SU-DHL-6 (cell line): ENCODE data around the gene SYT4.

Source experiments
- H2AFZ ChIP-seq: fragments of 200-600 bp; sonication (generic); 2 replicates; pipeline ENCODE4 v1.6.1; 2014; ENCODE audit warnings: low read depth, mild to moderate bottlenecking, moderate library complexity, mixed read lengths, antibody characterized with exemption, low read length; ENCODE audit not compliant: severe bottlenecking
- H3F3A ChIP-seq: fragments of 200-600 bp; shearing (Covaris generic); 2 replicates; pipeline ENCODE4 v1.6.0; 2016; ENCODE audit warnings: antibody characterized with exemption, mild to moderate bottlenecking; ENCODE audit not compliant: insufficient read depth
- H3K27ac ChIP-seq: fragments of 200-600 bp; sonication (generic); 2 replicates; pipeline ENCODE4 v1.5.1; 2016; ENCODE audit warnings: low read depth, mild to moderate bottlenecking, low read length, moderate library complexity, mixed read lengths
- H3K27me3 ChIP-seq: fragments of 200-600 bp; sonication (generic), shearing (Covaris generic); 2 replicates; pipeline ENCODE4 v1.6.0; 2014; ENCODE audit warnings: mild to moderate bottlenecking, low read length
- H3K36me3 ChIP-seq: fragments of 200-600 bp; sonication (generic); 2 replicates; pipeline ENCODE4 v1.6.1; 2014; ENCODE audit warnings: mild to moderate bottlenecking, low read length, mixed read lengths
- H3K4me2 ChIP-seq: fragments of 300-600, 200-600 bp; shearing (Covaris generic), sonication (generic); 2 replicates; pipeline ENCODE4 v1.6.0; 2014; ENCODE audit warnings: low read length, low read depth, mild to moderate bottlenecking; ENCODE audit not compliant: poor library complexity, severe bottlenecking
- H3K4me3 ChIP-seq: fragments of 200-600 bp; sonication (generic); 2 replicates; pipeline ENCODE4 v1.5.1; 2014; ENCODE audit warnings: antibody characterized with exemption, low read length, mild to moderate bottlenecking, mixed read lengths; ENCODE audit not compliant: insufficient read depth, poor library complexity, severe bottlenecking
- H3K79me2 ChIP-seq: fragments of 200-600 bp; sonication (generic); 2 replicates; pipeline ENCODE4 v1.6.1; 2014; ENCODE audit warnings: mild to moderate bottlenecking, low read length, moderate library complexity; ENCODE audit not compliant: insufficient read depth
- H3K9ac ChIP-seq: fragments of 200-600 bp; sonication (generic); 2 replicates; pipeline ENCODE4 v1.7.0; 2014; ENCODE audit warnings: mild to moderate bottlenecking, low read length
- H3K9me2 ChIP-seq: fragments of 200-600 bp; sonication (generic); replicated peaks from 2 replicates; pipeline ENCODE4 v1.6.1; 2014; ENCODE audit warnings: low read length; ENCODE audit not compliant: insufficient read depth
- H3K9me3 ChIP-seq: fragments of 200-600 bp; sonication (generic); 2 replicates; pipeline ENCODE4 v1.6.1; 2014; ENCODE audit warnings: low read length, mixed read lengths; ENCODE audit not compliant: insufficient read depth
- H4K20me1 ChIP-seq: fragments of 200-600 bp; sonication (generic); 2 replicates; pipeline ENCODE4 v1.6.1; 2014; ENCODE audit warnings: low read depth, mild to moderate bottlenecking, antibody characterized with exemption, low read length, moderate library complexity, mixed read lengths
- CTCF ChIP-seq: fragments of 200-600 bp; sonication (generic); IDR thresholded peaks from one replicate; pipeline ENCODE4 v1.5.1; 2017; ENCODE audit warnings: antibody characterized with exemption, mild to moderate bottlenecking, low read length, moderate library complexity; ENCODE audit not compliant: insufficient read depth, poor library complexity, severe bottlenecking
- EZH2phosphoT487 ChIP-seq: fragments of 200-600 bp; sonication (generic), shearing (Covaris generic); conservative IDR thresholded peaks from 2 replicates; pipeline ENCODE4 v1.6.1; 2018; ENCODE audit warnings: mild to moderate bottlenecking, antibody characterized with exemption, low read length, moderate library complexity, mixed read lengths

SYT4 gene

GRCh38 chr18:43271593-43272432, 5.5 kb downstream of the SYT4 start:
- Histone ChIP-seq H3F3A (no peaks in the 10 kb centered on the region), H3K9ac (no peak overlapping the region), H3K27me3 (no peaks in the 10 kb centered on the region), H3K9me2 (no peaks in the 10 kb centered on the region), H4K20me1 (no peaks in the 10 kb centered on the region), H3K9me3 (no peaks in the 10 kb centered on the region), H3K4me2 (no peak overlapping the region), H3K4me3 (no peak overlapping the region), H2AFZ (no peak overlapping the region), H3K36me3 (no peaks in the 10 kb centered on the region), H3K79me2 (no peaks in the 10 kb centered on the region), H3K27ac (no peak overlapping the region)
- TF ChIP-seq CTCF (peak; percentile 76), EZH2phosphoT487 (no peak)

- Histone ChIP-seq H3F3A (no peaks in the 10 kb centered on the region), H3K4me3 (no peak overlapping the region), H3K9me3 (no peaks in the 10 kb centered on the region), H4K20me1 (no peaks in the 10 kb centered on the region), H3K4me2 (no peak overlapping the region), H2AFZ (no peak overlapping the region), H3K36me3 (no peaks in the 10 kb centered on the region), H3K79me2 (no peaks in the 10 kb centered on the region), H3K9ac (no peak overlapping the region), H3K27ac (no peak overlapping the region), H3K9me2 (no peaks in the 10 kb centered on the region), H3K27me3 (no peaks in the 10 kb centered on the region)
- TF ChIP-seq EZH2phosphoT487 (no peak), CTCF (no peak)
Observed at GRCh38 chr18:43267818-43268217, 9.5 kb downstream of the SYT4 start.

- Histone ChIP-seq H3K4me3 (no peak overlapping the region), H3K27me3 (no peaks in the 10 kb centered on the region), H3K9me2 (no peaks in the 10 kb centered on the region), H3K27ac (no peak overlapping the region), H3F3A (no peaks in the 10 kb centered on the region), H3K9ac (no peak overlapping the region), H3K9me3 (no peaks in the 10 kb centered on the region), H2AFZ (no peak overlapping the region), H3K79me2 (no peaks in the 10 kb centered on the region), H3K36me3 (no peaks in the 10 kb centered on the region), H3K4me2 (no peak overlapping the region), H4K20me1 (no peaks in the 10 kb centered on the region)
- no peak for TF ChIP-seq EZH2phosphoT487
- no peak for TF ChIP-seq CTCF
Observed at GRCh38 chr18:43265465-43265864, 11.8 kb downstream of the SYT4 start.
